ENCODE results near the gene WDR33. TPM values are rescaled to one million over a fixed set of nuclear protein-coding genes. Genes with fewer than 3 reads are reported as not detected.

WDR33 gene
- total RNA-seq, 4 donors from 2014 or later: 25.8 to 53.3 (median 38.0) TPM

- no peak for DNase-seq (ENCODE audit: low spot score)
- no peak for ATAC-seq (ENCODE audit: low FRiP score)
Measured at GRCh38 chr2:127670957-127671290, 140.0 kb downstream of the WDR33 start.

DNA sequence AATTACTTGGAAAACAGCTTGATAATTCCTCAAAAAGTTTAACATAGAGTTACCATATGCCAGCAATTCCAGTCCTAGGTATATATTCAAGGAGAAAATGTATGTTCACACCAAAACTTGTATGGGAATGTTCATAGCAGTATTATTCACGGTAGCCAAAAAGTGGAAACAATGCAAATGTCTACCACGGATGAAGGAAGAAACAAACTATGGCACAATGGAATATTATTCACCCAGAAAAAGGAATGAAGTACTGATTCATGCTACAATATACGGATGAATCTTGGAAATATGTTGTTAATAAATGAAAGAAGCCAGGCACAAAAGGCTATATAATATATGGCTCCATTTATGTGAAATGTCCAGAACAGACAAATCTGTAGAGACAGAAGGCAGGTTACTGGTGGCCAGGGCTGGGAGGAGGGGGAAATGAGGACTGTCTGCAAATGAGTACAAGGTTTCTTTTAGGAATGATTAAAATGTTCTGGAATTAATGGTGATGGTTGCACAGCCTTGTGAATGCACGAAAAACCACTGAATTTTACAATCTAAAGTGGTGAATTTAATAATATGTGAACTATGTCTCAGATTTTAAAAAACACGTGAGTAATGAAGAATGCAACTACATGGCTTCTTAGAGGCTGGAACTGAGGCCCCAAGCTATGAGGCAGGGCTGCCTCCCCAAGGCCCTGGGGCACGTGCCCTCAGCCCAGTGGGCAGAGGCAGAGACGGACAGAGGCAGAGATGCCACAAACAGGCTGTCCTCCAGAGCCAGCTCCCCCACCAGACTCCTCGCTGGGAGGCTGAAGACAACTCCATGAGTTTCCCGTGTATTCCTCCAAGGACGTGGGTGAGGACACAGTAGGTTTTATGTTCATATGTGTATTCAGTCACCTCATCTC is 140.7 kb downstream of the WDR33 start:
- no peak for DNase-seq (ENCODE audit: low spot score)
- no peak for ATAC-seq (ENCODE audit: low FRiP score)
- TF ChIP-seq CTCF (IDR thresholded peaks at IDR 0.05): no peak

More at GRCh38 chr2:127670957-127671290, 140.0 kb downstream of the WDR33 start:
- no peak for TF ChIP-seq CTCF (IDR thresholded peaks at IDR 0.05)

DNA sequence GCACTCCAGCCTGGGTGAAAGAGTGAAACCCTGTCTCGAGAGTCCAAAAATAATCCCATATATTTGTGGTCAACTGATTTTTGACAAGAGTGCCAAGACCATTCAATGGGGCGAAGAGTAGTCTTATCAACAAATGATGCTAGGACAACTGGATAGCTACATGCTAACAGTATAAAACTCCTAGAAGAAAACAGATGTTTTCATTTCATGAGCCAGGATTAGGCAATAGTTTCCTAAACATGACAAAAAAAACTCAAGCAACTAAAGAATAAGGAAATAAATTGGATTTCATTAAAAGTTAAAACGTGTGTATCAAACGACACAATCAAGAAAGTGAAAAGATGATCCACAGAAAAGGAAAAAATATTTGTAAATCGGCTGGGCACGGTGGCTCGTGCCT is 141.9 kb downstream of the WDR33 start:
- TF ChIP-seq CTCF (IDR thresholded peaks at IDR 0.05): no peak
- DNase-seq (ENCODE audit: low spot score): no peak

GRCh38 chr2:127665267-127665893 is 145.6 kb downstream of the WDR33 start:
- no peak for TF ChIP-seq CTCF (IDR thresholded peaks at IDR 0.05)
- ATAC-seq (ENCODE audit: low FRiP score): no peak
- DNase-seq (ENCODE audit: low spot score): no peak

More for the DNA sequence above, 141.9 kb downstream of the WDR33 start:
- no peak for ATAC-seq (ENCODE audit: low FRiP score)

- ATAC-seq (ENCODE audit: low FRiP score): no peak
- no peak for TF ChIP-seq CTCF (IDR thresholded peaks at IDR 0.05)
Measured at GRCh38 chr2:127664895-127665225, 146.1 kb downstream of the WDR33 start.

DNA sequence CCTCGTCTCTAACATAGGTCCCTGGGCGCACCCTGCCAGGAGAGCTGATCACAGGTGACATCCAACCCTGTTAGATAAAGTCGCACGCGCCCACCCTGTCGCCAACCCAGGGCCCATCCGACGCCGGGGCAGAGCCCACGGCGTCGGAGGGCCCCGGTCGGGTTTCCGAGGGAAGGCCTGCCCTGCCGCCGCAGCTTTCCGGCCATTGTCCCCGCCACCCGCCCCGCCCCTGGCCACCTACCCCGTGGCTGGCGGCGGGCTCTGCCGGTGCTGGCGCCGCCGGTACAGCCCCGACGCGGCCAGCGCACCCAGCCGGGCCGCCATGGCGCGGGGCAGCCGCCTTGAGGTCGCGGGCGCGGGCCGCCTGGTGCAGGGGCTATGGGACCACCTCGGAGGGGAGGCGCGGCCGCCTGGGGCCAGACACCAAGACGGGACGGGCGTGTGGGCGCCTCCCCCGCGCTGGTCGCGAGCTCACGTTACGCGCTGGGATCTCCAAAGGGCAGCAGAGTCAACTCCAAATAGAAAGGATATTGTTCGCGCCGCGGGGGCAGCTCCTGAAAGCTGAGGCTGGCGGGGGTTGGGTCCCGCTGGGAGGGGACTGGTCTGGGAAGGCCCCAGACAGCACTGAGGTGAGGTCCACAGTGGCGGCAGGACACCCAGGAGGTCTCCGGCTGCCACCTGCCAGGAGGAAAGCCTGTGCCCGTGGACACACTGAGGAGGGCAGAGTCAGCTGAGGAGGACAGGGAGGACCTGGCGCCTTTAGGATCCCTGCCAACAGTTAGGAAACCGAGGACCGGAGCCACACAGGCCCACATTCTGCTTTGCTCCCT is 146.7 kb downstream of the WDR33 start:
- DNase-seq (ENCODE audit: low spot score) (peak; percentile 22), ATAC-seq (ENCODE audit: low FRiP score) (no peak)
- TF ChIP-seq CTCF (IDR thresholded peaks at IDR 0.05): no peak

More at GRCh38 chr2:127664895-127665225, 146.1 kb downstream of the WDR33 start:
- DNase-seq (ENCODE audit: low spot score): no peak

Measured in omental fat pad (tissue), 4 donors.